ENCODE measurements around the gene PRKD2.

DNA sequence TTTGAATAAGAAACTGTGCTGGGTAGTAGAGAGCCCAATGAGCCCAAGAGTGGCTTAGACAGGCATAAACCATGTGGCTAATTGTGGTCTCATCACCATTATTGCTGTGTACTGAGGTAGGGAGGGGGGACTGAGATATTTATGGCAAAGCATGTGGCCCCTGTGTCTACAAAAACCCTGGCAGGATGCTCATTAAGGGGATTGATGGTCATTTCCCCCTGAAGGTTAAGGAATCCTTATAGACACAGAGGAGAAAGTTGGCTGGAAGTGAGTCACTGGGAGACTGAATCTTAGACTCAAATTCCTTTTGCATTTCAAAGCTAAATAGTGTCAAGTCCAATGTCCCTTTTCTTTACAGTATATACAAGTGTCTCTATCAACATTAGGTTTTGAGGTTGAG, 46.1 kb downstream of the PRKD2 start:
- TF ChIP-seq, protein P1, sequence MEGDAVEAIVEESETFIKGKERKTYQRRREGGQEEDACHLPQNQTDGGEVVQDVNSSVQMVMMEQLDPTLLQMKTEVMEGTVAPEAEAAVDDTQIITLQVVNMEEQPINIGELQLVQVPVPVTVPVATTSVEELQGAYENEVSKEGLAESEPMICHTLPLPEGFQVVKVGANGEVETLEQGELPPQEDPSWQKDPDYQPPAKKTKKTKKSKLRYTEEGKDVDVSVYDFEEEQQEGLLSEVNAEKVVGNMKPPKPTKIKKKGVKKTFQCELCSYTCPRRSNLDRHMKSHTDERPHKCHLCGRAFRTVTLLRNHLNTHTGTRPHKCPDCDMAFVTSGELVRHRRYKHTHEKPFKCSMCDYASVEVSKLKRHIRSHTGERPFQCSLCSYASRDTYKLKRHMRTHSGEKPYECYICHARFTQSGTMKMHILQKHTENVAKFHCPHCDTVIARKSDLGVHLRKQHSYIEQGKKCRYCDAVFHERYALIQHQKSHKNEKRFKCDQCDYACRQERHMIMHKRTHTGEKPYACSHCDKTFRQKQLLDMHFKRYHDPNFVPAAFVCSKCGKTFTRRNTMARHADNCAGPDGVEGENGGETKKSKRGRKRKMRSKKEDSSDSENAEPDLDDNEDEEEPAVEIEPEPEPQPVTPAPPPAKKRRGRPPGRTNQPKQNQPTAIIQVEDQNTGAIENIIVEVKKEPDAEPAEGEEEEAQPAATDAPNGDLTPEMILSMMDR (conservative IDR thresholded peaks at IDR 0.05 in 1 of 2, IDR thresholded peaks at IDR 0.05 in 1 of 2; ENCODE audit: low read depth in 1 of 2, low read length in 2 of 2): no peak
- no peak for TF ChIP-seq EZH2 (IDR thresholded peaks at IDR 0.05; ENCODE audit: low read length, missing control alignments)

Measured in fibroblast of lung (primary cell).